Measurements from ENCODE around the gene PRR14L. TPM values are rescaled to one million over a fixed set of nuclear protein-coding genes. Genes with fewer than 3 reads are reported as not detected.
A peak's percentile ranks its signal among the peaks of the same experiment; 100 is the strongest.

Gene PRR14L
- total RNA-seq, 1 donor from 2014 or later = 69.8 TPM

GRCh38 chr22:31753005-31753633 lies 3.2 kb upstream of the PRR14L start:
- Histone ChIP-seq H2AFZ (ENCODE audit: low read depth, low read length) (peak overlapping the region; percentile 90), H3K79me2 (ENCODE audit: insufficient read depth, low read length) (peaks cover 36% of the 10 kb centered on the region), H3K9me3 (ENCODE audit: insufficient read depth, low read depth, low read length) (no peaks in the 10 kb centered on the region), H3K4me3 (ENCODE audit: insufficient read depth, low read depth, low read length) (peak overlapping the region; percentile 86), H3K27ac (ENCODE audit: low read depth, low read length) (peak overlapping the region; percentile 96), H4K20me1 (ENCODE audit: insufficient read depth, low read length) (no peaks in the 10 kb centered on the region), H3K4me2 (ENCODE audit: low read length) (peak overlapping the region; percentile 94), H3K9ac (ENCODE audit: low read length) (peak overlapping the region; percentile 93), H3K4me1 (ENCODE audit: insufficient read depth, low read length) (peaks cover 36% of the 10 kb centered on the region), H3K36me3 (ENCODE audit: insufficient read depth, low read length) (no peaks in the 10 kb centered on the region), H3K27me3 (ENCODE audit: insufficient read depth, low read length) (no peaks in the 10 kb centered on the region)
- TF ChIP-seq CTCF (IDR thresholded peaks at IDR 0.05; ENCODE audit: insufficient read depth, low read depth, low read length) = no peak
- TF ChIP-seq EZH2 (IDR thresholded peaks at IDR 0.05; ENCODE audit: insufficient read depth, low read length) = no peak
- DNase-seq (ENCODE audit: low read depth) (no peak), FAIRE-seq (no peak)
- peak overlapping the region; percentile 89 for H3K4me3 Mint-ChIP-seq (ENCODE audit: unreplicated experiment)
- H3K36me3 Mint-ChIP-seq (ENCODE audit: low read depth, unreplicated experiment) = no peaks in the 10 kb centered on the region
- H3K4me1 Mint-ChIP-seq (ENCODE audit: low read depth, unreplicated experiment) = peaks cover 18% of the 10 kb centered on the region
- H3K27ac Mint-ChIP-seq (ENCODE audit: unreplicated experiment) = peak overlapping the region; percentile 98
- no peaks in the 10 kb centered on the region for H3K27me3 Mint-ChIP-seq (ENCODE audit: low read depth, unreplicated experiment)
- no peaks in the 10 kb centered on the region for H3K9me3 Mint-ChIP-seq (ENCODE audit: unreplicated experiment)

DNA sequence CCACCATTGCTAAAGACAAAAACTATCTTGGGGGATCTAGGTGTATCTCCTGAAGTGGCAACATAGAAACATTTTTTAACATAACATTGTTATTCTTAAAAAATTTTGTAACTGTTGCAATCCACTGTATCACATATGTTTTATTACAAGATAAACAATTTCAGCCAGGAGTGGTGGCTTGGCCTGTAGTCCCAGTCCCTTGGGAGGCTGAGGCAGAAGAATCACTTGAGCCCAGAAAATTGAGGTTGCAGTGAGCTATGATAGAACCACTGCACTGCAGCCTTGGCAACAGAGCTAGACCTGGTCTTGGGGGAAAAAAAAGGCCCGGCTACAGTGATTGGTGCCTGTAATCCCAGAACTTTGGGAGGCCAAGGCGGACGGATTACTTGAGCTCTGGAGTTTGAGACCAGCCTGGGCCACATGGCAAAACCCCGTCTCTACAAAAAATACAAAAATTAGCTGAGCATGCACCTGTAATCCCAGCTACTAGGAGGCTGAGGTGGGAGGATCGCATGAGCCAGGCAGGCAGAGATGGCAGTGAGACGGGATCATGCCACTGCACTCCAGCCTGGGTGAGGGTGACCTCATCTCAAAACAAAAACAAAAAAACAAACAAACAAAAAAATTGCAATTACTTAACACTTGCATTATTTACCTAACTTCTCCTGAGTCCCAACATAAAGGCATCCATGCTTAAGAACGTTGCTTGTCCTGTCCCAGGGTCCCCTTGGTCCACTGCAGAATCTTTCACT lies 2.3 kb upstream of the PRR14L start:
- no peaks in the 10 kb centered on the region for H3K27me3 ChIP-seq (ENCODE audit: insufficient read depth, low read length)
- H2AFZ ChIP-seq (ENCODE audit: low read depth, low read length) = peak overlapping the region; percentile 90
- no peaks in the 10 kb centered on the region for H3K9me3 ChIP-seq (ENCODE audit: insufficient read depth, low read depth, low read length)
- peaks cover 26% of the 10 kb centered on the region for H3K4me1 Mint-ChIP-seq (ENCODE audit: low read depth, unreplicated experiment)
- H3K79me2 ChIP-seq (ENCODE audit: insufficient read depth, low read length) = peaks cover 44% of the 10 kb centered on the region
- H3K36me3 ChIP-seq (ENCODE audit: insufficient read depth, low read length) = no peaks in the 10 kb centered on the region
- H3K9me3 Mint-ChIP-seq (ENCODE audit: unreplicated experiment) = no peaks in the 10 kb centered on the region
- peak overlapping the region; percentile 98 for H3K27ac Mint-ChIP-seq (ENCODE audit: unreplicated experiment)
- H4K20me1 ChIP-seq (ENCODE audit: insufficient read depth, low read length) = no peaks in the 10 kb centered on the region
- peak overlapping the region; percentile 94 for H3K4me2 ChIP-seq (ENCODE audit: low read length)
- FAIRE-seq = no peak
- H3K9ac ChIP-seq (ENCODE audit: low read length) = peak overlapping the region; percentile 93
- no peak for DNase-seq (ENCODE audit: low read depth)
- H3K4me1 ChIP-seq (ENCODE audit: insufficient read depth, low read length) = peaks cover 38% of the 10 kb centered on the region
- no peak overlapping the region for H3K4me3 ChIP-seq (ENCODE audit: insufficient read depth, low read depth, low read length)
- H3K36me3 Mint-ChIP-seq (ENCODE audit: low read depth, unreplicated experiment) = no peaks in the 10 kb centered on the region
- no peak overlapping the region for H3K27ac ChIP-seq (ENCODE audit: low read depth, low read length)
- TF ChIP-seq CTCF (IDR thresholded peaks at IDR 0.05; ENCODE audit: insufficient read depth, low read depth, low read length) = no peak
- no peak for TF ChIP-seq EZH2 (IDR thresholded peaks at IDR 0.05; ENCODE audit: insufficient read depth, low read length)
- peak overlapping the region; percentile 89 for H3K4me3 Mint-ChIP-seq (ENCODE audit: unreplicated experiment)
- no peaks in the 10 kb centered on the region for H3K27me3 Mint-ChIP-seq (ENCODE audit: low read depth, unreplicated experiment)
